HG02970 (cell line): ENCODE measurements around the gene BEX2.

Experiments used
- ATAC-seq: cut with Tn5 transposase; IDR thresholded peaks from one replicate; pipeline ENCODE4 v1.9.1; 2021; ENCODE audit warnings: mild to moderate bottlenecking, moderate library complexity, moderate number of reproducible peaks; ENCODE audit not compliant: unreplicated experiment, low FRiP score

BEX2 gene

GRCh38 chrX:103275947-103276567 lies 34.7 kb downstream of the BEX2 start:
- no peak for ATAC-seq

- no peak for ATAC-seq
Measured at GRCh38 chrX:103274284-103274683, 36.5 kb downstream of the BEX2 start.
